ENCODE results near the gene MPG.

Gene MPG

GRCh38 chr16:63998-64913 lies 13.8 kb upstream of the MPG start:
- DNase-seq (ENCODE audit: low read depth), result no peak
- TF ChIP-seq CTCF (IDR thresholded peaks at IDR 0.05; ENCODE audit: control insufficient read depth, insufficient read depth, low read depth, low read length, missing control alignments), result no peak

GRCh38 chr16:64914-65255 lies 13.1 kb upstream of the MPG start:
- DNase-seq (ENCODE audit: low read depth), result no peak
- no peak overlapping the region for H3K4me3 ChIP-seq (ENCODE audit: control insufficient read depth, low read depth, low read length)
- TF ChIP-seq CTCF (IDR thresholded peaks at IDR 0.05; ENCODE audit: control insufficient read depth, insufficient read depth, low read depth, low read length, missing control alignments), result no peak

More at GRCh38 chr16:63998-64913, 13.8 kb upstream of the MPG start:
- H3K4me3 ChIP-seq (ENCODE audit: control insufficient read depth, low read depth, low read length), result no peak overlapping the region

DNA sequence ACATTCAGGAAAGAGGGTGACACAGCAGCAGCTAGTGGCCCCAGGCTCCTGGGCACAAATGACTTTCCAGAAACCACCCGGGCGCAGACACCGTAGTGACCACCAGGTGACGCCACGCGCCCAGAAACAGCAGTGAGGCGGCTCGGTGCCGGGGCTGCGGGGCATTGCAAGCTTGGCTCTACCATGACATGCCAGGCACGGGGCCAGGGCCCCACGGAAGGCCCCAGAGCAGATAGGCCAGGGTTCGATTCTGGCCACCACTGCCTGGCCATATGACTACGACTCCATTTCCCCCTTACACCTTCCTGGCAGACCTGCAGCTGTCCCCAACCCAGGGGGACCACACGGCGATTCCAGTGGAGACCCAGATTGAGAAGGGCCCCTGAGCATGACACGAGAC lies 12.3 kb upstream of the MPG start:
- DNase-seq (ENCODE audit: low read depth), result no peak
- TF ChIP-seq CTCF (IDR thresholded peaks at IDR 0.05; ENCODE audit: control insufficient read depth, insufficient read depth, low read depth, low read length, missing control alignments), result peak; percentile 99
- H3K4me3 ChIP-seq (ENCODE audit: control insufficient read depth, low read depth, low read length), result no peak overlapping the region

GRCh38 chr16:66309-67182 lies 11.5 kb upstream of the MPG start:
- DNase-seq (ENCODE audit: low read depth), result no peak
- TF ChIP-seq CTCF (IDR thresholded peaks at IDR 0.05; ENCODE audit: control insufficient read depth, insufficient read depth, low read depth, low read length, missing control alignments), result no peak
- H3K4me3 ChIP-seq (ENCODE audit: control insufficient read depth, low read depth, low read length), result no peak overlapping the region

DNA sequence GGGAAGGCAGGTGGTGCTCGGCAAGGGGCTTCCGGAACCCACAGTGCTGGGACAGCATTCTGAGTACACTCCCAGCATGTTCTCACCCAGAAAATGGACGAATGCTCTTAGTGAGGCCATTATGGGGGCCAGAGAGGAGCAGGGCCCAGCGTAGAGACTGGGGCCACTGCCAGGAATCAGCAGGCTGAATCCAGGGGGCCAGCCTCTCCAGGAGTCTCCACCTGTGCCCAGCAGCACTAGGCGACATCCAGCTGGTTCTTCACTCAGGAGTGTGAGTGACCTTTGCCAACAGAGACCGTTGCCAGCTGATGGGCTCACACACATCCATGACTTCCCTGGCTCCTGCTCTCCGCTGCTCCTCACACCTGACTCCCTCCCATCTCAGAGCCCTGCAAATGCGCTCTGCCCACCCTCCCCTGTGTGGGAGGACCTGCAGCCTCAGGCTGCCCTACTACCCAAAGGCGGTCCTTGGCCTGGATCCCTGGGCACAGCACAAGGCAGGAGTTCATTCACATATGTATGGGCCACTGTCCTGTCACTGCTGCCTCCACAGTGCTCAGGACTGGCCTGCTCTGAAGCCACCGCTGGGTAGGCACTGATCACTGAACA lies 10.7 kb upstream of the MPG start:
- no peak overlapping the region for H3K4me3 ChIP-seq (ENCODE audit: control insufficient read depth, low read depth, low read length)
- no peak for TF ChIP-seq CTCF (IDR thresholded peaks at IDR 0.05; ENCODE audit: control insufficient read depth, insufficient read depth, low read depth, low read length, missing control alignments)
- no peak for DNase-seq (ENCODE audit: low read depth)

Measured in AG09309 (cell line).